H4 (cell line): ENCODE results near the gene ANKRD20A1. TPM values are rescaled to one million over a fixed set of nuclear protein-coding genes. Genes with fewer than 3 reads are reported as not detected.

Experiments
- DNase-seq: peaks from one replicate; pipeline ENCODE4 v3.0.0-alpha.2; 2015; ENCODE audit warnings: low spot score
- total RNA-seq: library from RNA; depleted of rRNA; stranded (reverse); fragments of >200 nt; shearing (Covaris generic); gene quantifications from 2 replicates; pipeline ENCODE4 v1.2.3, GENCODE V29; 2014; rRNA removed

Gene ANKRD20A1
- 0.10 and 0.97 TPM in 2 replicates for total RNA-seq

GRCh38 chr9:67858871-67859270 is at the start of gene ANKRD20A1:
Gene ANKRD20A1, plus strand, starts transcription at chr9:67858931. Its CDS starts 496 bp downstream, at chr9:67859427.
- DNase-seq = peak; percentile 16

GRCh38 chr9:67832088-67832487 is 26.6 kb upstream of the ANKRD20A1 start:
- DNase-seq = peak; percentile 71
